H1 (cell line): ENCODE results near the gene PCDHA5. TPM values are rescaled to one million over a fixed set of nuclear protein-coding genes. Genes with fewer than 3 reads are reported as not detected.
"Not testable (repeated sequence)": the region's sequence is repeated elsewhere in the genome, so short reads cannot be mapped to it uniquely, and the experiment has no call there.

Source experiments
- CTCF ChIA-PET: fragments of 300-600 bp; sonication (Branson Sonifier 250); formaldehyde crosslinking; loops from one replicate; lab custom pipeline; 2021; ENCODE audit not compliant: partially characterized antibody; lab: Charles Lee
- POLR2A ChIA-PET: fragments of 300-600 bp; sonication (Branson Sonifier 250); formaldehyde crosslinking; loops from one replicate; lab custom pipeline; 2021; ENCODE audit warnings: inconsistent platforms; ENCODE audit not compliant: partially characterized antibody; lab: Charles Lee
- DNase-seq, 2 experiments: peaks; one replicate each; pipeline versions ENCODE4 v3.0.0 to v3.0.0-alpha.2; 2010 to 2022; ENCODE audit warnings: low spot score in 2 of 2, low read depth in 1 of 2, mixed read lengths in 1 of 2
- FAIRE-seq: peaks from 2 replicates; lab custom pipeline; 2011; peaks lifted over from hg19 to GRCh38; lab: Jason Lieb, UNC
- H2AFZ ChIP-seq: 2 replicates; pipeline ENCODE4 v1.8.1; 2012; ENCODE audit warnings: low read length, inconsistent platforms
- H2AK5ac ChIP-seq: 2 replicates; pipeline ENCODE4 v1.6.1; 2013; ENCODE audit warnings: low read depth, low read length
- H2BK120ac ChIP-seq: replicated peaks from 2 replicates; pipeline ENCODE3; 2013; ENCODE audit warnings: low read depth, low read length, inconsistent platforms
- H2BK12ac ChIP-seq: 2 replicates; pipeline ENCODE4 v1.6.1; 2013; ENCODE audit warnings: low read depth, low read length
- H2BK15ac ChIP-seq: 2 replicates; pipeline ENCODE4 v1.6.1; 2013; ENCODE audit warnings: low read length
- H2BK20ac ChIP-seq: 2 replicates; pipeline ENCODE4 v1.6.1; 2013; ENCODE audit warnings: low read length
- H2BK5ac ChIP-seq: 2 replicates; pipeline ENCODE4 v1.6.1; 2013; ENCODE audit warnings: low read depth, low read length
- H3K14ac ChIP-seq: 2 replicates; pipeline ENCODE4 v1.6.1; 2013; ENCODE audit warnings: inconsistent platforms; ENCODE audit not compliant: insufficient read length
- H3K18ac ChIP-seq: 2 replicates; pipeline ENCODE4 v1.6.1; 2013; ENCODE audit warnings: low read length; ENCODE audit errors: extremely low read depth
- H3K23ac ChIP-seq: 2 replicates; pipeline ENCODE4 v1.6.1; 2013; ENCODE audit warnings: inconsistent platforms; ENCODE audit not compliant: insufficient read length
- H3K23me2 ChIP-seq: 2 replicates; pipeline ENCODE4 v1.6.1; 2013; ENCODE audit warnings: low read depth, low read length
- H3K27ac ChIP-seq: 2 replicates; pipeline ENCODE4 v1.6.1; 2011; ENCODE audit warnings: low read depth, low read length, inconsistent platforms
- H3K27me3 ChIP-seq, 4 experiments: replicated peaks in 1 of 4; 1 replicate in 1 of 4; 2 replicates in 3 of 4; pipeline versions ENCODE4 v1.6.1 to v1.8.1; 2011 to 2013; ENCODE audit warnings: low read length in 3 of 4, mild to moderate bottlenecking in 3 of 4, inconsistent platforms in 2 of 4, mixed read lengths in 2 of 4, moderate library complexity in 1 of 4; ENCODE audit not compliant: control insufficient read depth in 3 of 4, insufficient read depth in 3 of 4; ENCODE audit errors: extremely low read depth in 1 of 4
- H3K36me3 ChIP-seq, 4 experiments: 2 replicates each; pipeline versions ENCODE4 v1.6.1 to v1.8.1; 2011 to 2013; ENCODE audit warnings: mild to moderate bottlenecking in 4 of 4, low read length in 3 of 4, moderate library complexity in 2 of 4, control low read depth in 1 of 4, inconsistent platforms in 1 of 4; ENCODE audit not compliant: insufficient read depth in 4 of 4, control insufficient read depth in 2 of 4
- H3K4ac ChIP-seq: replicated peaks from 2 replicates; pipeline ENCODE3; 2013; ENCODE audit warnings: low read length, low read depth, mixed read lengths, inconsistent platforms; ENCODE audit not compliant: insufficient read length
- H3K4me1 ChIP-seq, 4 experiments: replicated peaks in 1 of 4; 1 replicate in 1 of 4; 2 replicates in 3 of 4; pipeline versions ENCODE4 v1.6.1 to v1.8.1; 2011 to 2013; ENCODE audit warnings: low read length in 3 of 4, inconsistent platforms in 2 of 4, mixed read lengths in 1 of 4; ENCODE audit not compliant: insufficient read depth in 4 of 4, control insufficient read depth in 3 of 4
- H3K4me2 ChIP-seq, 2 experiments: 2 replicates each; pipeline versions ENCODE4 v1.6.1 to v1.8.1; 2011 to 2013; ENCODE audit warnings: low read depth in 2 of 2, low read length in 2 of 2, control low read depth in 1 of 2, inconsistent platforms in 1 of 2, mild to moderate bottlenecking in 1 of 2; ENCODE audit not compliant: insufficient read depth in 1 of 2
- H3K4me3 ChIP-seq, 4 experiments: fragments of 200-600, 300-600 bp in 1 of 4; sonication (generic), shearing (Covaris generic), sonication (Bioruptor Twin) in 1 of 4; 2 replicates each; pipeline versions ENCODE4 v1.5.1 to v1.8.1; 2011 to 2016; ENCODE audit warnings: low read length in 4 of 4, low read depth in 3 of 4, control low read depth in 2 of 4, inconsistent platforms in 2 of 4, mild to moderate bottlenecking in 2 of 4, mixed read lengths in 1 of 4, moderate library complexity in 1 of 4; ENCODE audit not compliant: insufficient read depth in 2 of 4; ENCODE audit errors: extremely low read depth in 1 of 4
- H3K56ac ChIP-seq: replicated peaks from 2 replicates; pipeline ENCODE3; 2013; ENCODE audit warnings: low read depth, mild to moderate bottlenecking, mixed read lengths, low read length, inconsistent platforms; ENCODE audit not compliant: insufficient read length
- H3K79me1 ChIP-seq: 2 replicates; pipeline ENCODE4 v1.6.1; 2013; ENCODE audit warnings: low read depth, low read length, control low read depth
- H3K79me2 ChIP-seq, 2 experiments: 2 replicates each; pipeline versions ENCODE4 v1.6.1 to v1.8.1; 2012 to 2013; ENCODE audit warnings: low read length in 2 of 2, mild to moderate bottlenecking in 2 of 2, inconsistent platforms in 1 of 2; ENCODE audit not compliant: insufficient read depth in 2 of 2, control insufficient read depth in 1 of 2
- H3K9ac ChIP-seq, 4 experiments: replicated peaks in 1 of 4; 1 replicate in 1 of 4; 2 replicates in 3 of 4; pipeline versions ENCODE4 v1.6.1 to v1.8.1; 2011 to 2013; ENCODE audit warnings: low read depth in 3 of 4, low read length in 3 of 4, control low read depth in 2 of 4, mild to moderate bottlenecking in 2 of 4, moderate library complexity in 2 of 4, inconsistent platforms in 1 of 4; ENCODE audit errors: extremely low read depth in 1 of 4
- H3K9me3 ChIP-seq, 2 experiments: 2 replicates each; pipeline versions ENCODE4 v1.6.1 to v1.8.1; 2012 to 2013; ENCODE audit warnings: mild to moderate bottlenecking in 2 of 2, moderate library complexity in 2 of 2, control low read depth in 1 of 2, inconsistent platforms in 1 of 2, low read depth in 1 of 2, low read length in 1 of 2, mixed read lengths in 1 of 2; ENCODE audit not compliant: insufficient read depth in 2 of 2
- H4K20me1 ChIP-seq, 2 experiments: replicated peaks in 1 of 2; 2 replicates each; pipeline versions ENCODE3 to v1.8.1; 2011 to 2013; ENCODE audit warnings: inconsistent platforms in 2 of 2, low read length in 2 of 2, mild to moderate bottlenecking in 1 of 2; ENCODE audit not compliant: insufficient read depth in 2 of 2, control insufficient read depth in 1 of 2
- H4K5ac ChIP-seq: 2 replicates; pipeline ENCODE4 v1.6.1; 2013; ENCODE audit warnings: low read length, low read depth, mixed read lengths, inconsistent platforms; ENCODE audit not compliant: insufficient read length
- H4K8ac ChIP-seq: 2 replicates; pipeline ENCODE4 v1.8.0; 2013; ENCODE audit warnings: mild to moderate bottlenecking, moderate library complexity, low read length, inconsistent platforms; ENCODE audit not compliant: insufficient read depth; ENCODE audit errors: extremely low read depth
- H4K91ac ChIP-seq: replicated peaks from 2 replicates; pipeline ENCODE3; 2013; ENCODE audit warnings: low read length, mixed read lengths, inconsistent platforms; ENCODE audit not compliant: insufficient read length
- WGBS, 2 experiments: shearing (Covaris generic) in 1 of 2; methylation state at CpG; one replicate each; pipeline versions ENCODE4 v1.1.6 to v1.1.7; 2013 to 2015; ENCODE audit warnings: low lambda C conversion rate in 2 of 2, mixed read lengths in 2 of 2, inconsistent platforms in 1 of 2, low coverage in 1 of 2, missing lambda C conversion rate in 1 of 2; ENCODE audit not compliant: insufficient replicate concordance in 2 of 2, insufficient coverage in 1 of 2, insufficient read length in 1 of 2; ENCODE audit errors: extremely low coverage in 1 of 2, missing lambda C conversion rate in 1 of 2; 5-methylcytosine and 5-hydroxymethylcytosine counted together
- polyA plus RNA-seq, 7 experiments: library from polyadenylated mRNA; depleted of rRNA in 3 of 7; stranded (reverse) in 5 of 7; unstranded in 2 of 7; fragments of >200 nt in 5 of 7; fragments of 200-250 nt in 2 of 7; gene quantifications; 1 replicate in 5 of 7; 2 replicates in 1 of 7; 4 replicates in 1 of 7; pipeline versions ENCODE4 v1.2.1 to v1.2.3, GENCODE V29; 2011 to 2013; ENCODE audit warnings: missing spikeins in 2 of 7, mixed read lengths in 2 of 7
- total RNA-seq: library from RNA; stranded (reverse); fragmentation: NEBNext Ultra II Directional; extraction: Animal tissue kit (Norgen Biotek cat#: 25700); gene quantifications from 2 replicates; pipeline ENCODE4 v1.2.1, GENCODE V29; 2021

The PCDHA5 gene
- total and polyA plus RNA-seq, 2 of the 8 experiments (the other 6 are each of a cell fraction or from before 2014, with no cell fraction given): 0.33 to 0.76 TPM

GRCh38 chr5:140808241-140808888 is 13.0 kb upstream of the PCDHA5 start:
- FAIRE-seq, H3K18ac ChIP-seq, H2BK20ac ChIP-seq, H4K20me1 ChIP-seq, H3K9me3 ChIP-seq, H3K56ac ChIP-seq, H4K8ac ChIP-seq, H2AFZ ChIP-seq, H3K79me2 ChIP-seq, H3K4me1 ChIP-seq, H2BK120ac ChIP-seq, H3K27me3 ChIP-seq, H3K79me1 ChIP-seq, H3K9ac ChIP-seq, H2BK5ac ChIP-seq, H4K5ac ChIP-seq, DNase-seq, H3K23me2 ChIP-seq, H3K36me3 ChIP-seq, H3K27ac ChIP-seq, H2BK15ac ChIP-seq, H4K91ac ChIP-seq, H2AK5ac ChIP-seq, H3K4me3 ChIP-seq, H3K23ac ChIP-seq, H3K4ac ChIP-seq, H3K14ac ChIP-seq: not testable (repeated sequence)
- Histone ChIP-seq H2BK12ac (peak overlapping the region; percentile 46; the same call in 1 of the 2 replicates), H3K4me2 (peak overlapping the region in 1 of 2 experiments; percentile 59; a peak in 1 of 4 replicates)
- ChIA-PET CTCF (interaction anchor here (0.6 to 5.5 kb wide), 42 partner anchors 8 to 374 kb away, joined by 3 to 59 read pairs (median 6); partner anchors contain the start of genes PCDHA1, PCDHA10, PCDHA11 and PCDHA12), POLR2A (interaction anchor here (0.6 to 2.1 kb wide), 6 partner anchors 8 to 232 kb away, joined by 3 to 8 read pairs (median 4); partner anchors contain the start of genes PCDHA1 and PCDHA2)
- 98% methylated on average over 56 of the region's 62 CpGs; no CpG with 5 or more reads in 1 of the 2 experiments for whole genome bisulfite sequencing, 2 experiments
